HepG2 (cell line): Measurements from ENCODE around the gene MTIF3. TPM values are rescaled to one million over a fixed set of nuclear protein-coding genes. Genes with fewer than 3 reads are reported as not detected.

Experiments
- AHR ChIP-seq: IDR thresholded peaks from 2 replicates; pipeline ENCODE4 v1.6.1; 2018; ENCODE audit warnings: missing genetic modification reagents, missing compliant biosample characterization
- CENPT ChIP-seq: sonication (generic); formaldehyde crosslinking; IDR thresholded peaks from 2 replicates; pipeline ENCODE4 v1.8.0; 2022; ENCODE audit warnings: low read depth, mild to moderate bottlenecking, moderate library complexity, missing genetic modification reagents
- FOXA3 ChIP-seq: IDR thresholded peaks from 2 replicates; pipeline ENCODE4 v1.6.1; 2016; ENCODE audit warnings: missing genetic modification reagents, missing compliant biosample characterization
- FOXP4 ChIP-seq: sonication (generic); formaldehyde crosslinking; IDR thresholded peaks from 2 replicates; pipeline ENCODE4 v1.4.0; 2020; ENCODE audit warnings: missing genetic modification reagents
- GZF1 ChIP-seq: sonication (generic); formaldehyde crosslinking; IDR thresholded peaks from 2 replicates; pipeline ENCODE4 v1.5.1; 2020; ENCODE audit warnings: mild to moderate bottlenecking, missing genetic modification reagents
- HOXD1 ChIP-seq: sonication (generic); formaldehyde crosslinking; IDR thresholded peaks from 2 replicates; pipeline ENCODE4 v1.5.0; 2020; ENCODE audit warnings: missing genetic modification reagents
- KLF12 ChIP-seq: sonication (generic); formaldehyde crosslinking; IDR thresholded peaks from 2 replicates; pipeline ENCODE4 v1.4.0; 2020; ENCODE audit warnings: missing genetic modification reagents, borderline replicate concordance
- NFE2 ChIP-seq: sonication (generic); formaldehyde crosslinking; IDR thresholded peaks from 2 replicates; pipeline ENCODE4 v1.4.0; 2020; ENCODE audit warnings: missing genetic modification reagents
- POLR2AphosphoS2 ChIP-seq: IDR thresholded peaks from 2 replicates; pipeline ENCODE4 v1.6.1; 2011; ENCODE audit warnings: low read depth, low read length, improper control_type of control experiment
- POLR2AphosphoS5 ChIP-seq: IDR thresholded peaks from 2 replicates; pipeline ENCODE4 v1.6.1; 2012; ENCODE audit warnings: low read depth, low read length
- RBFOX2 ChIP-seq: fragments of 200-400 bp; formaldehyde crosslinking; IDR thresholded peaks from 2 replicates; pipeline ENCODE4 v1.6.1; 2017; ENCODE audit warnings: low read depth, mild to moderate bottlenecking, low read length
- SATB2 ChIP-seq: sonication (generic); formaldehyde crosslinking; IDR thresholded peaks from 2 replicates; pipeline ENCODE4 v1.5.0; 2020; ENCODE audit warnings: missing genetic modification reagents
- SMAD1 ChIP-seq: sonication (generic); formaldehyde crosslinking; IDR thresholded peaks from 2 replicates; pipeline ENCODE4 v1.4.0; 2020; ENCODE audit warnings: missing genetic modification reagents, low read depth, mild to moderate bottlenecking, borderline replicate concordance
- TEF ChIP-seq: sonication (generic); formaldehyde crosslinking; IDR thresholded peaks from 2 replicates; pipeline ENCODE4 v1.5.0; 2020; ENCODE audit warnings: missing genetic modification reagents
- ZBTB20 ChIP-seq: sonication (generic); formaldehyde crosslinking; IDR thresholded peaks from 2 replicates; pipeline ENCODE4 v1.8.1; 2023; ENCODE audit warnings: missing genetic modification reagents, low read depth, mild to moderate bottlenecking, borderline replicate concordance
- ZHX2 ChIP-seq, 2 experiments: sonication (generic) in 1 of 2; formaldehyde crosslinking in 1 of 2; IDR thresholded peaks; 2 replicates each; pipeline versions ENCODE4 v1.6.1 to v1.9.0; 2014 to 2022; ENCODE audit warnings: antibody characterized with exemption in 1 of 2, borderline replicate concordance in 1 of 2, inconsistent platforms in 1 of 2, low read depth in 1 of 2, missing genetic modification reagents in 1 of 2
- ZNF20 ChIP-seq: sonication (generic); formaldehyde crosslinking; IDR thresholded peaks from 2 replicates; pipeline ENCODE4 v1.4.0; 2020; ENCODE audit warnings: mild to moderate bottlenecking, moderate library complexity, missing genetic modification reagents
- ZNF580 ChIP-seq: IDR thresholded peaks from 2 replicates; pipeline ENCODE4 v1.6.1; 2016; ENCODE audit warnings: low read depth, borderline replicate concordance
- ZNF776 ChIP-seq: sonication (generic); formaldehyde crosslinking; IDR thresholded peaks from 2 replicates; pipeline ENCODE4 v1.4.0; 2020; ENCODE audit warnings: mild to moderate bottlenecking, missing genetic modification reagents
- ZSCAN12 ChIP-seq: sonication (generic); formaldehyde crosslinking; IDR thresholded peaks from 2 replicates; pipeline ENCODE4 v1.9.0; 2021; ENCODE audit warnings: mild to moderate bottlenecking, missing genetic modification reagents
- polyA plus RNA-seq, 8 experiments: library from polyadenylated mRNA; depleted of rRNA in 3 of 8; stranded (reverse) in 7 of 8; unstranded in 1 of 8; fragments of >200 nt; fragmentation: Illumina TruSeq in 4 of 8; extraction: Trizol in 4 of 8; gene quantifications; 2 replicates each; pipeline versions ENCODE4 v1.2.1 to v1.2.3, GENCODE V29; 2011 to 2016; ENCODE audit warnings: low read depth in 4 of 8, missing spikeins in 1 of 8, mixed read lengths in 1 of 8; ENCODE audit not compliant: insufficient read depth in 1 of 8
- total RNA-seq, 5 experiments: library from RNA; depleted of rRNA; stranded (reverse); fragments of >200 nt; fragmentation: Illumina TruSeq; extraction: Trizol; gene quantifications; 2 replicates each; pipeline ENCODE4 v1.2.3, GENCODE V29; 2016; ENCODE audit warnings: low read depth in 1 of 5

MTIF3 gene
- total and polyA plus RNA-seq, 2 of the 13 experiments (the other 11 are each of a cell fraction or from before 2014, with no cell fraction given) = 33.7 to 40.6 TPM

GRCh38 chr13:27449936-27450828 is at the start of gene MTIF3 (continued):
- peak; percentile 89; the same call in 1 of the 2 replicates for TF ChIP-seq KLF12 (CRISPR knock-in tag)
- TF ChIP-seq ZNF580 (CRISPR knock-in tag) = no peak
- peak; percentile 97 for TF ChIP-seq RBFOX2
- TF ChIP-seq POLR2AphosphoS5 = peak; percentile 77
- no peak for TF ChIP-seq AHR
- peak; percentile 78; the same call in 1 of the 2 replicates for TF ChIP-seq HOXD1
- peak; percentile 76; the same call in 1 of the 2 replicates for TF ChIP-seq ZNF776 (CRISPR knock-in tag)
- peak; percentile 62; the same call in 1 of the 2 replicates for TF ChIP-seq TEF (CRISPR knock-in tag)
- TF ChIP-seq ZNF20 (CRISPR knock-in tag) = no peak
- TF ChIP-seq ZBTB20 (CRISPR knock-in tag) = no peak
- no peak for TF ChIP-seq CENPT (CRISPR knock-in tag)
- no peak; the same call in 1 of the 2 replicates for TF ChIP-seq FOXP4
- TF ChIP-seq ZSCAN12 = no peak
- TF ChIP-seq FOXA3 = peak; percentile 33; the same call in 1 of the 2 replicates
- no peak for TF ChIP-seq GZF1 (CRISPR knock-in tag)
- peak; percentile 66; the same call in 1 of the 2 replicates for TF ChIP-seq SATB2 (CRISPR knock-in tag)
- peak; percentile 35; the same call in 1 of the 2 replicates for TF ChIP-seq ZHX2 (IDR thresholded peaks at IDR 0.05; ENCODE audit: low read depth)
- TF ChIP-seq ZHX2 (CRISPR knock-in tag; IDR thresholded peaks at IDR 0.05; ENCODE audit: borderline replicate concordance) = no peak
- no peak for TF ChIP-seq NFE2 (CRISPR knock-in tag)
- TF ChIP-seq POLR2AphosphoS2 = no peak
- peak; percentile 77; the same call in 1 of the 2 replicates for TF ChIP-seq SMAD1
